Breast epithelium (tissue), 4 donors: ENCODE results near the gene THBS2. TPM values are rescaled to one million over a fixed set of nuclear protein-coding genes. Genes with fewer than 3 reads are reported as not detected.

ENCODE experiments used
- DNase-seq, 2 donors: peaks; one replicate each; pipeline ENCODE4 v3.0.0-alpha.2; 2019; ENCODE audit warnings: low spot score in 2 of 2
- H3K27ac ChIP-seq, 2 donors: fragments of 200-600 bp; sonication (generic) in 1 of 2; one replicate each; pipeline ENCODE4 v1.5.1; 2016 to 2019; ENCODE audit warnings: mild to moderate bottlenecking in 1 of 2
- H3K27me3 ChIP-seq, 2 donors: fragments of 200-600 bp; sonication (generic) in 1 of 2; one replicate each; pipeline versions ENCODE4 v1.5.1 to v1.6.0; 2017 to 2019; ENCODE audit warnings: control low read depth in 1 of 2, mild to moderate bottlenecking in 1 of 2
- H3K36me3 ChIP-seq: fragments of 200-600 bp; one replicate; pipeline ENCODE4 v1.5.1; 2019
- H3K4me1 ChIP-seq, 2 donors: fragments of 200-600 bp; sonication (generic); one replicate each; pipeline ENCODE4 v1.5.1; 2016 to 2019; ENCODE audit warnings: control low read depth in 1 of 2
- H3K4me3 ChIP-seq, 3 donors: fragments of 200-600 bp; sonication (generic); 1 replicate in 2 of 3; 2 replicates in 1 of 3; pipeline ENCODE4 v1.5.1; 2016 to 2019; ENCODE audit warnings: mild to moderate bottlenecking in 3 of 3, moderate library complexity in 2 of 3
- H3K9me3 ChIP-seq, 2 donors: fragments of 200-600 bp; sonication (generic) in 1 of 2; one replicate each; pipeline ENCODE4 v1.5.1; 2016 to 2019; ENCODE audit warnings: control low read depth in 1 of 2
- POLR2A ChIP-seq: fragments of 450-650 bp; IDR thresholded peaks from one replicate; pipeline ENCODE4 v1.6.1; 2016; ENCODE audit warnings: antibody characterized with exemption, mild to moderate bottlenecking, moderate library complexity
- POLR2AphosphoS5 ChIP-seq, 3 donors: sonication (generic); formaldehyde crosslinking; IDR thresholded peaks; one replicate each; pipeline ENCODE4 v1.6.1; 2017; ENCODE audit warnings: antibody characterized with exemption in 3 of 3
- intact Hi-C: fragments of 100-400 bp; cut with DNase I; formaldehyde crosslinking; loops from one replicate; pipeline ENCODE4 v1.15.1; 2023; ENCODE audit warnings: low total_unique reads
- total RNA-seq, 3 donors: library from RNA; depleted of rRNA; stranded (reverse); fragments of >200 nt; gene quantifications; one replicate each; pipeline ENCODE4 v1.1.0, GENCODE V29; 2016
- TF ChIP-seq, protein P1 (sequence below), 3 donors: fragments of 450-650 bp; IDR thresholded peaks; one replicate each; pipeline ENCODE4 v1.5.1; 2016 to 2017; ENCODE audit warnings: antibody characterized with exemption in 3 of 3, mild to moderate bottlenecking in 3 of 3, moderate library complexity in 3 of 3

Gene THBS2
- total RNA-seq, 3 donors from 2014 or later: 31.9 to 145 (median 73.0) TPM

DNA sequence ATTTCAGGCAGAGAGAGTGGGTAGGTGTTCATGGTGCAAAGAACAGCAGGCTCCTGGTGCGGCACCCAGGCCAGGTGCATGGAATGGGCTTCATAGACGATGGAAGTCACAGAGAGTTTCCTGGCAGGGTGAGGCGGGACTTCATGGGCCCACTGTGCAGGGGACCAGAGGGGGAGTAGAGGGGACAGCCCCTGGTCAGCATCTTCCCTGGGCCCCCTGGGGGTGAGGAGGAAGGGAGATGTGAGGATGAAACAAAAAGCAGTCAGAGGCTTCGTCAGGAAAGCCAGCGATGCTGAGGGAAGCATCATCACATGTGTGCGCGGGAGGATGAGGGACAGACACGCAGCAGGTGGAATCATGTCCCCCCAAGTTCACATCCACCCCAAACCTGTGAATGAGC is 2.4 kb upstream of the THBS2 start:
- Histone ChIP-seq H3K4me1 (no peaks in the 10 kb centered on the region), H3K4me3 (no peak overlapping the region), H3K36me3 (no peaks in the 10 kb centered on the region), H3K27ac (no peak overlapping the region), H3K27me3 (peaks cover 0 to 8% of the 10 kb centered on the region in 2 donors), H3K9me3 (no peaks in the 10 kb centered on the region)
- intact Hi-C loops: no loop called here
- no peak for TF ChIP-seq POLR2AphosphoS5 (IDR thresholded peaks at IDR 0.05)
- TF ChIP-seq, protein P1, sequence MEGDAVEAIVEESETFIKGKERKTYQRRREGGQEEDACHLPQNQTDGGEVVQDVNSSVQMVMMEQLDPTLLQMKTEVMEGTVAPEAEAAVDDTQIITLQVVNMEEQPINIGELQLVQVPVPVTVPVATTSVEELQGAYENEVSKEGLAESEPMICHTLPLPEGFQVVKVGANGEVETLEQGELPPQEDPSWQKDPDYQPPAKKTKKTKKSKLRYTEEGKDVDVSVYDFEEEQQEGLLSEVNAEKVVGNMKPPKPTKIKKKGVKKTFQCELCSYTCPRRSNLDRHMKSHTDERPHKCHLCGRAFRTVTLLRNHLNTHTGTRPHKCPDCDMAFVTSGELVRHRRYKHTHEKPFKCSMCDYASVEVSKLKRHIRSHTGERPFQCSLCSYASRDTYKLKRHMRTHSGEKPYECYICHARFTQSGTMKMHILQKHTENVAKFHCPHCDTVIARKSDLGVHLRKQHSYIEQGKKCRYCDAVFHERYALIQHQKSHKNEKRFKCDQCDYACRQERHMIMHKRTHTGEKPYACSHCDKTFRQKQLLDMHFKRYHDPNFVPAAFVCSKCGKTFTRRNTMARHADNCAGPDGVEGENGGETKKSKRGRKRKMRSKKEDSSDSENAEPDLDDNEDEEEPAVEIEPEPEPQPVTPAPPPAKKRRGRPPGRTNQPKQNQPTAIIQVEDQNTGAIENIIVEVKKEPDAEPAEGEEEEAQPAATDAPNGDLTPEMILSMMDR (IDR thresholded peaks at IDR 0.05): no peak
- no peak for TF ChIP-seq POLR2A
- no peak for DNase-seq

DNA sequence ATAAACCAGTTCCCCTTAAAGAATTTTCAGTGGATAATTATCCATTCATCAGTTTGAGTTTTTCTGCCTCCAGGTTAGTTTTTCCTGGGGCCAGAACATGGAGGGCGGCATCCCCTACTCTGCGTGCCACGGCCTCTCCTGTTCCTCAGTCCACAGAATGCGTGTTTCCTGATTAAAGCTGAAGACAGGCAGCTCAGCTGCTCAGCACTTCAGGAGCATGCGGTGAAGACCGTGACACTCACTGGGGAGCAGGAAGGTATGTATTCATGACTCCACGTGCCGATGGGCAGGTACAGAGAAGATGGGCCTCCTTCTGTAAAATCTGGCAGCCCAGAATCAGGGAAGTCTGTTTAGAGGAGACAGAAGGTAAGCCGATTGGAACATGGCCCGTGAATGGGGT is 2.0 kb upstream of the THBS2 start:
- H3K36me3 ChIP-seq: no peaks in the 10 kb centered on the region
- intact Hi-C loops: no loop called here
- no peak overlapping the region for H3K27ac ChIP-seq
- no peak for TF ChIP-seq POLR2A
- no peak for TF ChIP-seq POLR2AphosphoS5 (IDR thresholded peaks at IDR 0.05)
- TF ChIP-seq, protein P1 (IDR thresholded peaks at IDR 0.05): no peak
- no peak overlapping the region for H3K4me3 ChIP-seq
- DNase-seq: no peak
- no peaks in the 10 kb centered on the region for H3K9me3 ChIP-seq
- H3K27me3 ChIP-seq: peaks cover 0 to 8% of the 10 kb centered on the region in 2 donors
- no peaks in the 10 kb centered on the region for H3K4me1 ChIP-seq

DNA sequence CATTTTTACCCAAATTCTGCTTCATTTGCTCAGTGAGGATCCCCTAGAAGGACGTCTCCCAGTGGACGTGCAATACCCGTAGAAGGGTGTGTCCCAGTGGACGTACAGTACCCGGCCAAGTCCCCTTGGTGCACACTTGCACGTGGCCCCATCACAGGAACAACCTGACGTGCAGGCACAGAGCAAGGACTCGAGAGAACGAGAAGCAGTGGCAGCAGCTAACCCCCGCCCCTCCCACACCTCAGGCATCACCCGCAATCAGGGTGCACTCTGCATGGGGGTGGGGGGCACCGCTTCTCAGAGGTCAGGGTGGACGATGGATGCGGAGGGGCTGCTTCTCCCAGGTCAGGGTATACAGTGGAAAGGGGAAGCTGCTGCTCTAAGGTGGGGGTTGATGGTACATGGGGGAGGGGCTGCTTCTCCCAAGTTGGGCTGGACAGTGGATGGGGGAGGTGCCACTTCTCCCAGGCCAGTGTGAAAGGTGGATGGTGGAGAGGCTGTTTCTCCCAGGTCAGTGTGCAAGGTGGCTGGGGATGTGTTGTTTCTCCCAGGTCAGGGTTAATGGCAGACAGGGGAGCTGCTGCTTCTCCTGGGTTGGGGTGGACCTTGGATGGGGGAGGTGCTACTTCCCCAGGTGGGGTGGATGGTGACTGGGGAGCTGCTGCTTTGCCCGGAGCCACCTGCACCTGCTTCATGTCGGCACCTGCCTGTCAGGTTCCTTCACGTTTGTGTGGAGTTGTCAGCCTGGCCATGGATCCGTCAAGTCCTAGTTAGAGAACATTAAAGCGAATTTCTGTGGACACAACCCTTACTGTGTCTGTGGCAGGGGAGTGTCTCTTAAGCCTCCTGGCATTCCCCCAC is 1.0 kb upstream of the THBS2 start:
- no peaks in the 10 kb centered on the region for H3K9me3 ChIP-seq
- no peaks in the 10 kb centered on the region for H3K36me3 ChIP-seq
- no peak for TF ChIP-seq POLR2A
- no peak for TF ChIP-seq POLR2AphosphoS5 (IDR thresholded peaks at IDR 0.05)
- TF ChIP-seq, protein P1 (IDR thresholded peaks at IDR 0.05): no peak
- intact Hi-C loops: no loop called here
- H3K4me1 ChIP-seq: no peaks in the 10 kb centered on the region
- peaks cover 0 to 8% of the 10 kb centered on the region in 2 donors for H3K27me3 ChIP-seq
- peak overlapping the region; percentile 4 to 48 for H3K27ac ChIP-seq
- H3K4me3 ChIP-seq: no peak overlapping the region
- DNase-seq: no peak

DNA sequence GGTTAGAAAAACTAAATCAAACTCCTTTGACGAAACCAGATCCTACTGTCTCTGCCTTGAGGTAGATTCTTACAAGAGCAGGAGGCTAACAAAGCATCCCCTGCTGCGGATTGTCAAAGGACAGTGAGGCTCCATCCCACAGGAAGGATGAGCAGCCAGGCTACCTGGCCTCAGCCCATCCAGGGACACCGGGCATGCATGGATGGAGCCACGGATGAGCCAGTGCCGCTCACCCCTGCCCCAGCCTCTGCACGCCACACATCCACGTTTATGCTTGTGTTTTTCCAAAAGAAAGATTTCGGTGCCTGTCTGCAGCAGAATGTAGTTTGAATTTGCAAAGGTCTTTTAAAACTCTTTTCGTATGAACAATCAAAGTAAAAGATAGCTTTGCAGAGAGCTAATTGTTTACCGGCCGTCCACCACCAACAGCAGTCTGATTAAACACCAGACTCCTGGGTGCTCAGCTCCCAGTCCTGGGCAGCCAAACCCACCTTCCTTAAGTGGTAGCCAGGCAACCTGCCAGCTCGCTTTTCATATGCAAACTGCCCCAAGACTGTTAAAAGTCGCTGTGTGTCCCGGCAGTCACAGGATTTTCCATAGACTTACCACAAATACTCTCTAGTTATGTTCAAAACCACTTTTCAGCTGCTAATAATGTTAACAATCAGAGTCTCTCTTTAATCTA is 999 bp downstream of the THBS2 start:
- TF ChIP-seq, protein P1 (IDR thresholded peaks at IDR 0.05): no peak
- no peak for TF ChIP-seq POLR2AphosphoS5 (IDR thresholded peaks at IDR 0.05)
- H3K27me3 ChIP-seq: peaks cover 0 to 8% of the 10 kb centered on the region in 2 donors
- intact Hi-C loops: no loop called here
- no peak for DNase-seq
- H3K36me3 ChIP-seq: no peaks in the 10 kb centered on the region
- no peaks in the 10 kb centered on the region for H3K9me3 ChIP-seq
- no peaks in the 10 kb centered on the region for H3K4me1 ChIP-seq
- H3K4me3 ChIP-seq: peak overlapping the region; percentile 46 to 66 (median 50)
- peak overlapping the region; percentile 75 to 86 for H3K27ac ChIP-seq
